ENCODE data around the gene NAPEPLD. TPM values are rescaled to one million over a fixed set of nuclear protein-coding genes. Genes with fewer than 3 reads are reported as not detected.

The NAPEPLD gene
- polyA plus RNA-seq, 1 donor from 2014 or later: 8.8 TPM

GRCh38 chr7:103150192-103150591, 1.3 kb upstream of the NAPEPLD start:
- H3K9me3 ChIP-seq (ENCODE audit: low read length): no peaks in the 10 kb centered on the region
- no peaks in the 10 kb centered on the region for H3F3A ChIP-seq (ENCODE audit: insufficient read depth, low read length, poor library complexity, severe bottlenecking)
- H3K79me2 ChIP-seq (replicated peaks; ENCODE audit: insufficient read depth, low read length): peaks cover 19% of the 10 kb centered on the region
- no peaks in the 10 kb centered on the region for H3K27me3 ChIP-seq (ENCODE audit: insufficient read depth, low read depth, low read length)
- peak overlapping the region; percentile 74 for H3K4me3 ChIP-seq (ENCODE audit: low read length)
- H3K36me3 ChIP-seq (ENCODE audit: insufficient read depth, low read length): no peaks in the 10 kb centered on the region
- peak overlapping the region; percentile 98 for H2AFZ ChIP-seq (ENCODE audit: low read depth, low read length)
- H3K4me2 ChIP-seq (ENCODE audit: low read length): no peak overlapping the region
- H3K9ac ChIP-seq (ENCODE audit: low read length): no peak overlapping the region
- H3K9me2 ChIP-seq (ENCODE audit: insufficient read depth, low read length): no peaks in the 10 kb centered on the region
- H4K20me1 ChIP-seq (ENCODE audit: insufficient read depth): no peaks in the 10 kb centered on the region
- peak overlapping the region; percentile 92 for H3K27ac ChIP-seq (ENCODE audit: low read length)
- TF ChIP-seq RAD21 (conservative IDR thresholded peaks at IDR 0.05): no peak
- TF ChIP-seq MXI1 (conservative IDR thresholded peaks at IDR 0.05; ENCODE audit: poor library complexity, severe bottlenecking): no peak
- TF ChIP-seq TAF1 (IDR thresholded peaks at IDR 0.05; ENCODE audit: low read depth): no peak
- no peak for TF ChIP-seq CTCF (IDR thresholded peaks at IDR 0.05; ENCODE audit: poor library complexity, severe bottlenecking)
- TF ChIP-seq EZH2 (IDR thresholded peaks at IDR 0.05; ENCODE audit: borderline replicate concordance, insufficient read depth, low read length, poor library complexity, severe bottlenecking): no peak
- no peak for TF ChIP-seq SMC3 (conservative IDR thresholded peaks at IDR 0.05; ENCODE audit: poor library complexity)
- TF ChIP-seq EP300 (conservative IDR thresholded peaks at IDR 0.05; ENCODE audit: poor library complexity, severe bottlenecking): no peak
- TF ChIP-seq POLR2AphosphoS5 (IDR thresholded peaks at IDR 0.05): no peak
- no peak for TF ChIP-seq REST (IDR thresholded peaks at IDR 0.05; ENCODE audit: borderline replicate concordance)

GRCh38 chr7:103149808-103150180, 895 bp upstream of the NAPEPLD start:
- no peaks in the 10 kb centered on the region for H3F3A ChIP-seq (ENCODE audit: insufficient read depth, low read length, poor library complexity, severe bottlenecking)
- H3K79me2 ChIP-seq (replicated peaks; ENCODE audit: insufficient read depth, low read length): peaks cover 19% of the 10 kb centered on the region
- peak overlapping the region; percentile 89 for H3K9ac ChIP-seq (ENCODE audit: low read length)
- no peaks in the 10 kb centered on the region for H3K27me3 ChIP-seq (ENCODE audit: insufficient read depth, low read depth, low read length)
- no peaks in the 10 kb centered on the region for H3K9me3 ChIP-seq (ENCODE audit: low read length)
- peak overlapping the region; percentile 74 for H3K4me3 ChIP-seq (ENCODE audit: low read length)
- peak overlapping the region; percentile 69 for H3K4me2 ChIP-seq (ENCODE audit: low read length)
- H3K36me3 ChIP-seq (ENCODE audit: insufficient read depth, low read length): no peaks in the 10 kb centered on the region
- no peaks in the 10 kb centered on the region for H4K20me1 ChIP-seq (ENCODE audit: insufficient read depth)
- TF ChIP-seq TAF1 (IDR thresholded peaks at IDR 0.05; ENCODE audit: low read depth): no peak
- no peak for TF ChIP-seq SMC3 (conservative IDR thresholded peaks at IDR 0.05; ENCODE audit: poor library complexity)
- TF ChIP-seq EZH2 (IDR thresholded peaks at IDR 0.05; ENCODE audit: borderline replicate concordance, insufficient read depth, low read length, poor library complexity, severe bottlenecking): no peak
- TF ChIP-seq CTCF (IDR thresholded peaks at IDR 0.05; ENCODE audit: poor library complexity, severe bottlenecking): no peak
- no peak for TF ChIP-seq MXI1 (conservative IDR thresholded peaks at IDR 0.05; ENCODE audit: poor library complexity, severe bottlenecking)
- peak overlapping the region; percentile 92 for H3K27ac ChIP-seq (ENCODE audit: low read length)
- H2AFZ ChIP-seq (ENCODE audit: low read depth, low read length): peak overlapping the region; percentile 98
- H3K9me2 ChIP-seq (ENCODE audit: insufficient read depth, low read length): no peaks in the 10 kb centered on the region
